T-helper 9 cell (primary cell): ENCODE measurements around the gene CDV3.

Experiments
- DNase-seq: peaks from one replicate; pipeline ENCODE4 v3.0.0-alpha.2; 2020

Gene CDV3

DNA sequence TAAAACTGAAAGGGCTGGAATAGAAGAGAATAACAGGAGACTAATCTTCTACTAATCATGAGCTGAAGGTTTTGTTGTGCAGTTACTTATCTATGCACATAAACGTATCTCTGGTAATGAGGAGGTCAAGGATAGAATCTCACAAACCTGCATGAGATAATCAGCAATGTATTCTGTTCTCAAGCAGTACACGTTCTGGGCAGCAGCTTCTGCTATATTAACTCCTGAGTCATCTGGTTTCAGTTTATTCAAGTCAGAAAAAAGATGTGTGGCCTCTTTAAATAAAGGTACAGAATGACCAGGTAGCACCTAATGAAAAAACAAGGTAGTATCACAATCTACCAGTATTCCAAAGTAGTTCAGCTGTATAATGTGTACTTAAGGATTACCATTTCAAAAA lies 34.9 kb downstream of the CDV3 start:
- DNase-seq = no peak

DNA sequence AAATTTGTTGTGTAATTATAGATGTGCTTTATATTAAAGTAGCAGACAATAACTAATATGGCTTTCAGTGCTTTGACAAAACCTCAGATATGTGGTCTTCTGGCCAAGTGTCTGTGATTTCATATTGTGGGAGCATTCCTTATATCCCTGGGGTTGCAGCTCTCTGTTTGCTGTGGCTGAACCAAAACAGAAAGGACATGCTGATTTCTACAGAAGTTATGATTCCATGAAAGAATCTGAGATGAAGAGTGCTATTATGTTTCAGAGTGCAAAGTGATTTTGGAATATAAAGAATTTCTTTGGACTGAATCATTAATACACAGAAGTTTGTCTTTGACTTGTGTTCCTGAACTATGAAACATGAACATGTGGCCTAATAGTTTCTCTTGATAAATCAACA lies 36.5 kb downstream of the CDV3 start:
- DNase-seq = no peak

DNA sequence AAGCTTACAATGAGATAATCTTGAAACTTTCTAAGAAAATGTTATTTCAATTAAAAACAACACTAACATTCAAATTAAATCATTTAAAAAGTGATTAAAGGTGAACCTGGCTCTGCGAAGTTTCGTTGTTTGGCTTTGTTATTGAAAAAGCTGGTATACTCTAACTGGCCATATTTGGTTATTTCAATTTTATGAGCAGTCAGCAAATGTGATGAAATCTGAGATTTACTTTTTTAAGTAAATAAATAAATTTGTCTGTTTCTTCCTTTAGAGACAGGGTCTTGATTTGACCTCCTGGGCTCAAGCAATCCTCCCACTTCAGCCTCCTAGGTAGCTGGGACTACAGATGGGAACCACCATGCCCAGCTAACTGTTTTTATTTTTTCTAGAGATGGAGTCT lies 38.0 kb downstream of the CDV3 start:
- DNase-seq = no peak

DNA sequence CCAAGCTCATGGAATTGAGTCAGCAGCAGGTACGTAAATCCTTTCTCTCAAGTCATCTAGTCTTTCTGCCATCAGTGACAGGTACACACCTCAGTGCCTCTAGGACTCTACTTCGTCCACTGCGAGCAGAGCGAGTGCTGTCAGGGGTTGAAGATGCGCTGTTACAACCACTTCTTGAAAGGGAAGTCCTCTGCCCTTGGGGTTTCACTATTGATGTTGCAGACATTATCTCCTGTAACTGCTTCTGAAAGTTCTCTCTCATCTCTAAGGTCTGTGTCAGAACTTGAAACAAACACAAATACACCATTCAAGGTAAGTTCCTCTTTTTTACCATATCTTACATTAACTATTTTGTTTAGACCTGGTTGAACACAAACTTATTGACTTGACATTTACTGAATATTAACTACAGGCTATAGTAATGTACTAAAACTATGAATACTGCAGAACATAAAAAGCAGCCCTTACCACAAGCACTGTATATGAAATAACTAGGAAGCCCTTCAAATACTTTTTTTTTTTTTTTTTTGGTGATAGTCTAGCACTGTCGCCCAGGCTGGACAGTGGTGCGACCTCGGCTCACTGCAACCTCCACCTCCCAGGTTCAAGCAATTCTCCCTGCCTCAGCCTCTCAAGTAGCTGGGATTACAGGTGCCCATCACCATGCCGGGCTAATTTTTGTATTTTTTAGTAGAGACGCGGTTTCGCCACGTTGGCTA lies 46.7 kb downstream of the CDV3 start:
- DNase-seq = no peak

DNA sequence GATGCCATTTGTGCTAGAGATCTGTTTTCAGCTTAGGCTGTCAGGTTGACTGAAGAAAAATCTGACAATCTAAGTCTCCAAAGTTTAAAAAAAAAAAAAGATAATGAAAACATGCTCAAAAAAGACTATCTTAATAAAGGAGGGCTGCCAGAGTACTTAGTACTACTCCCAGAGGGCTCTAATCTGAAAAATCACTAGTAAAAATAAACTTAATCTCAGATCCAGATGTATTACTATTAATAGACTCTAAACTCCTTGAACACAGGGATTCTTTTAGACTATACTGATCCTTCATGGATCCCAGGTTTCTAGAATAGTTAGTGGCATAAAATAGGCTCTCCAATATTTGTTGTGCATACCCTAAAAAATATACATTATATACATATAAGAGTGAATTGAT lies 54.3 kb downstream of the CDV3 start:
- no peak for DNase-seq

DNA sequence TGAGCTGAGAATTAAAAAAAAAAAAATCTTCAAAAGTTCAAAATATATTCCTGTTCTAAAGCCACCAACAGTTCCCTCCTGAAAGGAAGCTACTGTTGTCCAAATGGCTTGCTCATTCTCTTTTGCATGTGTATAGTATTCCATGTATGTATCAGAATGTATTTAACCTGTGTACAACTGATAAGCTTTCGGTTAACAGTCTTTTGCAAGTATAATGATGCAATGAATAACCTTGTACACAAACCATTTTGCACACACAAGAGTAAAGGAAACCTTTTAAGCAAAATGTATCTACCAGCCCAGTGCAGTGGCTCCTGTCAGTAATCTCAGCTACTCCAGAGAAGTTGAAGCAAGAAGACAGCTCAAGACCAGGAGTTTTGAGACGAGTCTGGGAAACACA lies 55.7 kb downstream of the CDV3 start:
- DNase-seq = no peak

DNA sequence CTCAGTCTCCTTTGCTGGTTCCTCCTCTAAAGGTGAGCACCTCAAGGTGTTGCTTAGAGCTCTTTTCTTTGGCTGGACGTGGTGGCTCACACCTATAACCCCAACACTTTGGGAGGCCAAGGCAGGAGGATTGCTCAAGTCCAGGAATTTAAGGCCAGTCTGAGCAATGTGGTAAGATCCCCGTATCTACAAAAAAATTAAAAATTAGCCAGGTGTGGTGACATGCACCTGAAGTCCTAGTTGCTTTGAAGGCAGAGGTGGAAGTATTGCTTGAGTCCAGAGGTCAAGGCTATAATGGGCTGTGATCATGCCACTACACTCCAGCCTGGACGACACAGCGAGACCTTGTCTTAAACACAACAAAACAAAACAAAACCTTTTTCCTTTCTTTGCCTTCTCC lies 60.0 kb downstream of the CDV3 start:
- no peak for DNase-seq
